ENCODE results near the gene SNED1.

Gene SNED1

DNA sequence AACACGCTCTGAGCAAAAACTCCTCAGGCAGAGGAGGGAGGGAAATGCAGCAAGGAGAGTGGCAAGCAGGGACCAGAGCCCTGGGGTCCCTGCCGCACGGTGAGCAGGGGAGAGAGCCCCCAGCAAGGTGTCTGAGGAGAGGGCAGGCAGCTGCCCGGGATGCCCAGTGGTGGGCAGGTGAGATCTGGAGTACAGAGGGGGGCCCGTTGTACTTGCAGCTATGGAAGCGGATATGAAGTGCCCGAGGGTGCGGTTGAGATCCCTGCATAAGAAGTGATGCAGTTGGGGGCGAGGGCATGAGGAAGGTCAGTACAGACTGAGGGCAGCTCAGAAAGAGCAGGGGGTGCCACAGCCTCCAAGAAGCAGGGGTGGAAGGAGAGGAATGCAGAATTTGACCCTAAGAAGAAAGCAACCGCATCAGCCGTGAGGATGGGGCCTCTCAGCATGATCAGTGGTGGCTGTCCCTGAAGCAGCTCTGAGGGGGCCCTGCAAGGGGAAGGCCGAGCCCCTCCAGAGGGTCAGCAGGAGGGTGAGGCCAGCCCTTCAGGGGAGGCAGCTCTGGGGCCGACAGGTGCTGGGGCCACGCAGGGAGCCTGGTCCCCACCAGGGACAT, 74.2 kb downstream of the SNED1 start:
- Histone ChIP-seq H3K27me3 (ENCODE audit: control insufficient read depth, insufficient read depth, low read length) (no peaks in the 10 kb centered on the region), H3K4me2 (ENCODE audit: low read length) (no peak overlapping the region), H3K9ac (ENCODE audit: low read depth, low read length) (no peak overlapping the region), H3K9me3 (replicated peaks; ENCODE audit: low read length) (no peaks in the 10 kb centered on the region), H3K4me1 (ENCODE audit: control insufficient read depth, insufficient read depth, low read length) (no peaks in the 10 kb centered on the region), H3K36me3 (ENCODE audit: insufficient read depth, low read length) (peaks cover 36% of the 10 kb centered on the region), H3K4me3 (ENCODE audit: low read length) (no peak overlapping the region)

DNA sequence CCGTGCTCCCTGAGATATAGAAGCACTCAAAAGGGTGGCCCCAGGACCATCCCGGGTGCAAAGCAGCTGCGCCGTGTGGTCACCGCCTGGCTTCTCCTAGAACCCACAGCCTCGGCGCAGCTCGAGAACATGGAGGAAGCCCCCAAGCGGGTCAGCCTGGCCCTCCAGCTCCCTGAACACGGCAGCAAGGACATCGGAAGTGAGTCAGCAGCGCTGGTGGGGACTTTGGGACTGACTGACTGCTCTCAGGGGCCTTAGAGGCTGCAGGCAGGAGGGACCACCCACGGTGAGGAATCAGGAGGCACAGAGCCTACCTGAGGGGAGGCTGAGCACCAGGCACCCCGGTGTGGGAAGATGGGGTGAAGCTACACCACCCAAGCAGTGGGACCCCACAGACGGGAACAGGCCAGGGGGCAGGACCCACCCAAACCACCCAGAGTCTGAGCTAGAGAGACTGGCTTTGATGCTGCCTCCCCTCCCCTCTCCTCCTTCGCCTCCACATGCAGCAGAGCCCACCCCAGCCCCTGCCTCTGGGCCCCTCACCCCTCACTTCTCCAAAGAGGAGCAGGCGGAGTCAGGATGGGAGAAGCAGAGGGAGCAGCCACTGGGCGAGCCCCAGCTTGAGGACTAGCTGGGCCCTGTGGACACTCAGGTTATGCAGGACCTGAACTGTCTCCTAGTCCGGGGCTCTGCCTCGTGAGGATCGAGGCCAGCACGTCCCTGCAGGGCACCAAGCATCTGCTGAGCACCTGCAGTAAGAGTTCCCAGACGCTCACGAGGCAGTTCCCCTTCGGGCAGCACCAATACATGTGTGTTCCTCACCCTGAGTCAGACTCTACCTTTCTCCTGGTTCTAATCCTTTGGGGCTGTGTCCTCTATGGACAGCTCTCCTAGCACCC, 75.0 kb downstream of the SNED1 start:
- peaks cover 36% of the 10 kb centered on the region for H3K36me3 ChIP-seq (ENCODE audit: insufficient read depth, low read length)
- H3K9ac ChIP-seq (ENCODE audit: low read depth, low read length): no peak overlapping the region

GRCh38 chr2:241074065-241074818, 75.8 kb downstream of the SNED1 start:
- Histone ChIP-seq H3K36me3 (ENCODE audit: insufficient read depth, low read length) (peaks cover 32% of the 10 kb centered on the region), H3K4me3 (ENCODE audit: low read length) (no peak overlapping the region), H3K27me3 (ENCODE audit: control insufficient read depth, insufficient read depth, low read length) (no peaks in the 10 kb centered on the region), H3K4me2 (ENCODE audit: low read length) (no peak overlapping the region), H3K9me3 (replicated peaks; ENCODE audit: low read length) (no peaks in the 10 kb centered on the region), H3K9ac (ENCODE audit: low read depth, low read length) (no peak overlapping the region), H3K4me1 (ENCODE audit: control insufficient read depth, insufficient read depth, low read length) (no peaks in the 10 kb centered on the region)

More for the DNA sequence above, 75.0 kb downstream of the SNED1 start:
- H3K4me2 ChIP-seq (ENCODE audit: low read length): no peak overlapping the region
- H3K4me3 ChIP-seq (ENCODE audit: low read length): no peak overlapping the region
- no peaks in the 10 kb centered on the region for H3K27me3 ChIP-seq (ENCODE audit: control insufficient read depth, insufficient read depth, low read length)
- H3K9me3 ChIP-seq (replicated peaks; ENCODE audit: low read length): no peaks in the 10 kb centered on the region
- no peaks in the 10 kb centered on the region for H3K4me1 ChIP-seq (ENCODE audit: control insufficient read depth, insufficient read depth, low read length)

DNA sequence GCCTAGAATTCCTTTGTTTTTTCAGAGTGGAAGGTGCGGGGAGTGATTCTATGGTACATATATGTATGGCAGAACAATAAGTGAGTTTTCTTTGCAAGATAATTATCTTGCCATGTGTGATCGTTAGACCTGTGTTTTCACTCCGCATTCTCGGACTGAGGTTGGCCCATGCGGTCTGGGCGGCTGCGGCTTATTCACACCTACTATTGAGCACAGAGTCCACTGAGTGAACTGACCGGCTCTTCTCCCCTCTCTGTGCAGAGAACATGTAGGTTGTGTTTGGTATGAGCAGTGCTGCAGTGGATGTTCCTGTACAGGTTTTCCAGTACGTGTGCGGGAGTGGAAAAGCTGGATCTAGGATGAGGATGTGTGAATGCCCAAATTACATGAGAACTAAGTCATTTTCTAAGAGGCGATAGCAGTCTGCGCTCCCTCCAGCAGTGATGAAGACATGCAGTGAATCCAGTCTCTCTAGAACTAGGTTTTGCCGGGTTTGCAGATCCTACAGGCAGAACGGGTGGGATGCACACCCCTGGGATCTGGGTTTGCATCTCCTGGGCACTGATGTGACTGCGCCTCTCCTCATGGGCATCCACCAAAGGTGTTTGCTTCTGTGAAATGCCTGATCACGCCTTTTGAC, 76.6 kb downstream of the SNED1 start:
- no peaks in the 10 kb centered on the region for H3K9me3 ChIP-seq (replicated peaks; ENCODE audit: low read length)
- H3K4me2 ChIP-seq (ENCODE audit: low read length): no peak overlapping the region
- no peaks in the 10 kb centered on the region for H3K4me1 ChIP-seq (ENCODE audit: control insufficient read depth, insufficient read depth, low read length)
- no peaks in the 10 kb centered on the region for H3K27me3 ChIP-seq (ENCODE audit: control insufficient read depth, insufficient read depth, low read length)
- H3K4me3 ChIP-seq (ENCODE audit: low read length): no peak overlapping the region
- peaks cover 26% of the 10 kb centered on the region for H3K36me3 ChIP-seq (ENCODE audit: insufficient read depth, low read length)
- H3K9ac ChIP-seq (ENCODE audit: low read depth, low read length): no peak overlapping the region

GRCh38 chr2:241080405-241081189, 82.2 kb downstream of the SNED1 start:
- Histone ChIP-seq H3K4me1 (ENCODE audit: control insufficient read depth, insufficient read depth, low read length) (no peaks in the 10 kb centered on the region), H3K4me2 (ENCODE audit: low read length) (no peak overlapping the region), H3K27me3 (ENCODE audit: control insufficient read depth, insufficient read depth, low read length) (no peaks in the 10 kb centered on the region), H3K36me3 (ENCODE audit: insufficient read depth, low read length) (no peaks in the 10 kb centered on the region), H3K9ac (ENCODE audit: low read depth, low read length) (no peak overlapping the region), H3K9me3 (replicated peaks; ENCODE audit: low read length) (no peaks in the 10 kb centered on the region), H3K4me3 (ENCODE audit: low read length) (no peak overlapping the region)

GRCh38 chr2:241081190-241081642, 82.8 kb downstream of the SNED1 start:
- Histone ChIP-seq H3K9me3 (replicated peaks; ENCODE audit: low read length) (no peaks in the 10 kb centered on the region), H3K4me1 (ENCODE audit: control insufficient read depth, insufficient read depth, low read length) (no peaks in the 10 kb centered on the region), H3K4me3 (ENCODE audit: low read length) (no peak overlapping the region), H3K27me3 (ENCODE audit: control insufficient read depth, insufficient read depth, low read length) (no peaks in the 10 kb centered on the region), H3K36me3 (ENCODE audit: insufficient read depth, low read length) (peaks cover under 1% of the 10 kb centered on the region), H3K9ac (ENCODE audit: low read depth, low read length) (no peak overlapping the region), H3K4me2 (ENCODE audit: low read length) (no peak overlapping the region)

DNA sequence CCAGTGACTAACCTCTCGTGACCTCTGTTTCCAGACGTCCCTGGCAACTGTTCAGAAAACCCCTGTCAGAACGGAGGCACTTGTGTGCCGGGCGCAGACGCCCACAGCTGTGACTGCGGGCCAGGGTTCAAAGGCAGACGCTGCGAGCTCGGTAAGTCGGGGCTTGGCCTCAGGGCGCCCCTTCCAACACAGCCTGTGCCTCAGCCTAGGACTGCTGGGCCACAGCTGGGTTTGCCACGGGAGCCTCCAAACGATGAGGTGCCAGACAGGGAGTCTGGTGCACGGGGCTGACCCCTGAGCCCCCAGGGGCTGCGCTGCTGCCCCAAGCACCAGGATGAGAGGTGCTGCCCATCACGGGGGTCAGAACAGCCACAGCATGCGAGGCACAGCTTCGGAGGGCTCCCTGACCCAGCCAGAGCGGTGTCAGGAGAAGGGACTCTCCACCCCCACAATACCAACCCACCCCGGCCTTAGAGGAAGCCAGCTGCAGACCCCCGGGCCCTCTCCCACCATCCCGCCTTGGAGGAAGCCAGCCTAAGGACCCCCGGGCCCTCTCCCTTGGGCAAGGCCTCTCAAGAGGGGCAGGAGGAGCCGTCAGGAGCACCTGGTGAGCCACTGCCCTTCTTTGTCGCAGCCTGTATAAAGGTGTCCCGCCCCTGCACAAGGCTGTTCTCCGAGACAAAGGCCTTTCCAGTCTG, 83.4 kb downstream of the SNED1 start:
- Histone ChIP-seq H3K36me3 (ENCODE audit: insufficient read depth, low read length) (peaks cover 6% of the 10 kb centered on the region), H3K9ac (ENCODE audit: low read depth, low read length) (no peak overlapping the region), H3K4me3 (ENCODE audit: low read length) (no peak overlapping the region)

GRCh38 chr2:241082341-241083090, 84.1 kb downstream of the SNED1 start:
- no peak overlapping the region for H3K9ac ChIP-seq (ENCODE audit: low read depth, low read length)
- H3K4me3 ChIP-seq (ENCODE audit: low read length): no peak overlapping the region
- no peak overlapping the region for H3K4me2 ChIP-seq (ENCODE audit: low read length)
- H3K9me3 ChIP-seq (replicated peaks; ENCODE audit: low read length): no peaks in the 10 kb centered on the region
- no peaks in the 10 kb centered on the region for H3K4me1 ChIP-seq (ENCODE audit: control insufficient read depth, insufficient read depth, low read length)
- H3K36me3 ChIP-seq (ENCODE audit: insufficient read depth, low read length): peaks cover 14% of the 10 kb centered on the region
- H3K27me3 ChIP-seq (ENCODE audit: control insufficient read depth, insufficient read depth, low read length): no peaks in the 10 kb centered on the region

More for the DNA sequence above, 83.4 kb downstream of the SNED1 start:
- H3K4me1 ChIP-seq (ENCODE audit: control insufficient read depth, insufficient read depth, low read length): no peaks in the 10 kb centered on the region
- H3K9me3 ChIP-seq (replicated peaks; ENCODE audit: low read length): no peaks in the 10 kb centered on the region
- no peak overlapping the region for H3K4me2 ChIP-seq (ENCODE audit: low read length)
- no peaks in the 10 kb centered on the region for H3K27me3 ChIP-seq (ENCODE audit: control insufficient read depth, insufficient read depth, low read length)

DNA sequence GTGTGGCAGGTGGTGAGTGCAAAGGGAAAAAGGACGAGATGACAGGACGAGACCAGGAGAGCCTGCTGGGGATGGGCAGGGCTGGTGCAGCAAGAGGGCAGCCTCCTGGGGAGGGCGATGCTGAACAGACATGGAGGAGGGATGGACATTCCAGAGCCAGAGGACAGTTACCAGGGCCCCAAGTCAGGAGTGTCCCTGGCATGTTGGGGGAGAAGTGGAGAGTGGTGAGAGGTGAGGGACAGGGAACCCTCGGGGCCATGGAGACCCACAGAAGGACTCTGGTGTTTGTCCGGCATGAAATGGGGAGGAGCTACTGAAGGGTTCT, 84.6 kb downstream of the SNED1 start:
- H3K4me2 ChIP-seq (ENCODE audit: low read length): no peak overlapping the region
- no peaks in the 10 kb centered on the region for H3K9me3 ChIP-seq (replicated peaks; ENCODE audit: low read length)
- no peak overlapping the region for H3K4me3 ChIP-seq (ENCODE audit: low read length)
- H3K4me1 ChIP-seq (ENCODE audit: control insufficient read depth, insufficient read depth, low read length): no peaks in the 10 kb centered on the region
- H3K27me3 ChIP-seq (ENCODE audit: control insufficient read depth, insufficient read depth, low read length): no peaks in the 10 kb centered on the region
- H3K9ac ChIP-seq (ENCODE audit: low read depth, low read length): no peak overlapping the region
- H3K36me3 ChIP-seq (ENCODE audit: insufficient read depth, low read length): peaks cover 19% of the 10 kb centered on the region

Measured in skeletal muscle satellite cell (primary cell).